Measurements from ENCODE around the gene CNOT4.

DNA sequence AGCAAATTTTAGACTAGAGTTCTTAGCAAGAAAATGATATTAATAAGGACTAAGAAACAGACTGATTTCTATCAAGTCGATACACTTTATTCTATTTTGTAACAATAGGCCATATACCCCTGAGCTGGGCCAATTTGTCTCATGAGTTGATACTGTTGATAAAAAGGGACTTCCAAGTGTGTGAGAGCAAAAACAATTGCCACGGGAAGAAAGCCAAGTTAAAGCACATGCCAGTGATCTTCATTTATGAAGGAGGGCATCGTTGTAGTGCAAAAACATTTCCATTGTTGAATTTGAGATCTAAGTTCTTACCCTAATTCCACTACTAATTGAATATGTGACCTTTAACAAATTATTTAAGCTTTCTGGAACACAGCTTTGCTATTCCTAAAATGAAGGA lies 119.9 kb downstream of the CNOT4 start:
- TF ChIP-seq, protein P1, sequence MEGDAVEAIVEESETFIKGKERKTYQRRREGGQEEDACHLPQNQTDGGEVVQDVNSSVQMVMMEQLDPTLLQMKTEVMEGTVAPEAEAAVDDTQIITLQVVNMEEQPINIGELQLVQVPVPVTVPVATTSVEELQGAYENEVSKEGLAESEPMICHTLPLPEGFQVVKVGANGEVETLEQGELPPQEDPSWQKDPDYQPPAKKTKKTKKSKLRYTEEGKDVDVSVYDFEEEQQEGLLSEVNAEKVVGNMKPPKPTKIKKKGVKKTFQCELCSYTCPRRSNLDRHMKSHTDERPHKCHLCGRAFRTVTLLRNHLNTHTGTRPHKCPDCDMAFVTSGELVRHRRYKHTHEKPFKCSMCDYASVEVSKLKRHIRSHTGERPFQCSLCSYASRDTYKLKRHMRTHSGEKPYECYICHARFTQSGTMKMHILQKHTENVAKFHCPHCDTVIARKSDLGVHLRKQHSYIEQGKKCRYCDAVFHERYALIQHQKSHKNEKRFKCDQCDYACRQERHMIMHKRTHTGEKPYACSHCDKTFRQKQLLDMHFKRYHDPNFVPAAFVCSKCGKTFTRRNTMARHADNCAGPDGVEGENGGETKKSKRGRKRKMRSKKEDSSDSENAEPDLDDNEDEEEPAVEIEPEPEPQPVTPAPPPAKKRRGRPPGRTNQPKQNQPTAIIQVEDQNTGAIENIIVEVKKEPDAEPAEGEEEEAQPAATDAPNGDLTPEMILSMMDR (IDR thresholded peaks at IDR 0.05; ENCODE audit: low read depth, low read length): no peak
- no peak for TF ChIP-seq POLR2A (IDR thresholded peaks at IDR 0.05; ENCODE audit: extremely low read depth, insufficient read length)
- TF ChIP-seq, protein P2, sequence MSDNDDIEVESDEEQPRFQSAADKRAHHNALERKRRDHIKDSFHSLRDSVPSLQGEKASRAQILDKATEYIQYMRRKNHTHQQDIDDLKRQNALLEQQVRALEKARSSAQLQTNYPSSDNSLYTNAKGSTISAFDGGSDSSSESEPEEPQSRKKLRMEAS (IDR thresholded peaks at IDR 0.05; ENCODE audit: low read depth, low read length): no peak
